ENCODE results near the gene SP140L. TPM values are rescaled to one million over a fixed set of nuclear protein-coding genes. Genes with fewer than 3 reads are reported as not detected.

The SP140L gene
- total and polyA plus RNA-seq, 2 donors (not counting 1 experiment from before 2014, with no cell fraction given): 94.6 to 154 TPM

DNA sequence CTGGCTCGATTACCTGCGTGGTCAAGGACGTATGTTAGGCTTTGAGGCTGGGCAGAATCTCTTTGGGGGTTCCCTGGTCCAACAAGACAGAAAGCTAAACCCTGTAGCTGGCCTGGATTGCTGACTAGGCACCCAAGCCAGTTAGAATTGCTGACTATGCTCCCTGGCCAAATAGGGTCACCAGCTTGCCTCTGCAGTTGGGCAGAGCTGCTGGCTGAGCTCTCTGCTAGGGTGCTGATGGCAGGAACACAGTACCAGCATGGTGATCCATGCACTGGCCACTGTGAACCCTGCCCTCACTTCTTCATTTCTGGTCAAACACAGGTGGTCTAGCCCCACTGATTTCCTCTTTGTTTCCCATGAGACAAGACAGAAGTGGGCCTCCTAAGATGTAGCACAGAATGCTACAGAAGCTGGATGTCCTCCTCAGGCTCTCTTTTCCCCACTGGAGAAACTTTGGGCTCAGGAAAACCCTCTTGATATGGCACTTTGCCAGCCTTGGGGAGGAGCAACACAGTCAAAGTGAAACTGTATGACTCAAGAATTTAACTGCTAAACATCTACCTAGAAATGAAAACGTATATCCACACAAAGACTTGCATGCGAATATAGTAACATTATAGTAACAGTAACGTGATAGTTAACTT, 20.8 kb downstream of the SP140L start:
- peaks cover 6 to 19% (median 10%) of the 10 kb centered on the region in 3 donors for H3K9me3 ChIP-seq (ENCODE audit: control extremely low read depth in 1 of 3, control insufficient read depth in 2 of 3, insufficient read depth in 1 of 3, low read length in 2 of 3)
- H3K4me3 ChIP-seq (ENCODE audit: control extremely low read depth in 1 of 5, extremely low read depth in 1 of 5, insufficient read depth in 1 of 5, low read depth in 2 of 5, low read length in 4 of 5): no peak overlapping the region
- ATAC-seq (ENCODE audit: low read depth) (peak; percentile 62), DNase-seq (peak; percentile 27)
- no peaks in the 10 kb centered on the region for H3K27me3 ChIP-seq (replicated peaks in 1 of 4; ENCODE audit: control extremely low read depth in 1 of 4, control insufficient read depth in 3 of 4, insufficient read depth in 4 of 4, low read length in 3 of 4)
- H4K20me1 ChIP-seq (ENCODE audit: control insufficient read depth, insufficient read depth, low read length, poor library complexity, severe bottlenecking): peaks cover 29% of the 10 kb centered on the region
- H2AFZ ChIP-seq (ENCODE audit: insufficient read depth, low read depth, low read length, poor library complexity, severe bottlenecking): no peak overlapping the region
- H3K79me2 ChIP-seq (ENCODE audit: control insufficient read depth, insufficient read depth, low read length): peaks cover 90% of the 10 kb centered on the region
- Mint-ChIP-seq H3K4me3 (peak overlapping the region; percentile 66), H3K4me1 (peaks cover 57% of the 10 kb centered on the region), H3K27ac (peak overlapping the region; percentile 83), H3K9me3 (ENCODE audit: insufficient read depth) (peaks cover 15% of the 10 kb centered on the region), H3K27me3 (no peaks in the 10 kb centered on the region)
- intact Hi-C loops (cut with micrococcal nuclease): loop anchor here (2.0 kb wide), 1 partner anchor 21 kb away; the partner anchor contains the start of gene SP140L
- peak overlapping the region in 1 of 2 donors; percentile 59 for H3K27ac ChIP-seq (ENCODE audit: low read length in 2 of 2)
- ChIA-PET CTCF (interaction anchor here (0.6 to 1.4 kb wide), 4 partner anchors 19 to 641 kb away, joined by 3 to 4 read pairs (median 4); no protein-coding TSS in a partner anchor), POLR2A (interaction anchor here (0.6 kb wide), 1 partner anchor 98 kb away, joined by 6 read pairs; no protein-coding TSS in a partner anchor)
- H3K9ac ChIP-seq (ENCODE audit: low read length): no peak overlapping the region
- peaks cover 8 to 47% of the 10 kb centered on the region in 2 experiments for H3K36me3 ChIP-seq (replicated peaks in 1 of 2; ENCODE audit: control extremely low read depth in 1 of 2, control insufficient read depth in 1 of 2, extremely low read depth in 1 of 2, insufficient read depth in 2 of 2, low read length in 1 of 2)
- TF ChIP-seq EZH2 (IDR thresholded peaks at IDR 0.05; ENCODE audit: borderline replicate concordance, insufficient read depth, low read depth, low read length, poor library complexity, severe bottlenecking) (no peak), CTCF (IDR thresholded peaks at IDR 0.05) (no peak)
- H3K4me2 ChIP-seq (replicated peaks; ENCODE audit: low read depth, low read length, poor library complexity, severe bottlenecking): peak overlapping the region; percentile 49
- WGBS (ENCODE audit: insufficient coverage): 96% methylated on average over 3 of the region's 6 CpGs
- H3K4me1 ChIP-seq (ENCODE audit: control insufficient read depth in 2 of 2, insufficient read depth in 2 of 2, low read length in 2 of 2): peaks cover 14 to 20% of the 10 kb centered on the region in 2 donors

GRCh38 chr2:230348787-230349186, 21.8 kb downstream of the SP140L start:
- Histone ChIP-seq H3K4me2 (replicated peaks; ENCODE audit: low read depth, low read length, poor library complexity, severe bottlenecking) (no peak overlapping the region), H3K27ac (ENCODE audit: low read length in 2 of 2) (peak overlapping the region in 1 of 2 donors; percentile 23), H3K79me2 (ENCODE audit: control insufficient read depth, insufficient read depth, low read length) (peaks cover 88% of the 10 kb centered on the region), H4K20me1 (ENCODE audit: control insufficient read depth, insufficient read depth, low read length, poor library complexity, severe bottlenecking) (peaks cover 24% of the 10 kb centered on the region), H3K36me3 (replicated peaks in 1 of 2; ENCODE audit: control extremely low read depth in 1 of 2, control insufficient read depth in 1 of 2, extremely low read depth in 1 of 2, insufficient read depth in 2 of 2, low read length in 1 of 2) (peaks cover 4 to 39% of the 10 kb centered on the region in 2 experiments), H3K4me3 (ENCODE audit: control extremely low read depth in 1 of 5, extremely low read depth in 1 of 5, insufficient read depth in 1 of 5, low read depth in 2 of 5, low read length in 4 of 5) (no peak overlapping the region), H3K4me1 (ENCODE audit: control insufficient read depth in 2 of 2, insufficient read depth in 2 of 2, low read length in 2 of 2) (peaks cover 14 to 20% of the 10 kb centered on the region in 2 donors), H3K27me3 (replicated peaks in 1 of 4; ENCODE audit: control extremely low read depth in 1 of 4, control insufficient read depth in 3 of 4, insufficient read depth in 4 of 4, low read length in 3 of 4) (no peaks in the 10 kb centered on the region), H3K9me3 (ENCODE audit: control extremely low read depth in 1 of 3, control insufficient read depth in 2 of 3, insufficient read depth in 1 of 3, low read length in 2 of 3) (peaks cover 5 to 19% (median 10%) of the 10 kb centered on the region in 3 donors), H3K9ac (ENCODE audit: low read length) (no peak overlapping the region), H2AFZ (ENCODE audit: insufficient read depth, low read depth, low read length, poor library complexity, severe bottlenecking) (no peak overlapping the region)
- ChIA-PET POLR2A (interaction anchor here (0.6 kb wide), 2 partner anchors 97 to 129 kb away, joined by 3 to 6 read pairs; partner anchors contain the start of gene SP110), CTCF (interaction anchor here (1.4 kb wide), 1 partner anchor 146 kb away, joined by 4 read pairs; no protein-coding TSS in a partner anchor)
- TF ChIP-seq CTCF (IDR thresholded peaks at IDR 0.05) (no peak), EZH2 (IDR thresholded peaks at IDR 0.05; ENCODE audit: borderline replicate concordance, insufficient read depth, low read depth, low read length, poor library complexity, severe bottlenecking) (no peak)
- H3K27ac Mint-ChIP-seq: no peak overlapping the region
- no peak overlapping the region for H3K4me3 Mint-ChIP-seq
- intact Hi-C loops (cut with micrococcal nuclease): loop anchor here (2.0 kb wide), 1 partner anchor 22 kb away; the partner anchor contains the start of gene SP140L
- DNase-seq: no peak
- H3K27me3 Mint-ChIP-seq: no peaks in the 10 kb centered on the region
- ATAC-seq (ENCODE audit: low read depth): no peak
- peaks cover 12% of the 10 kb centered on the region for H3K9me3 Mint-ChIP-seq (ENCODE audit: insufficient read depth)
- peaks cover 51% of the 10 kb centered on the region for H3K4me1 Mint-ChIP-seq

Data from B cell (primary cell).